ENCODE results near the gene CHMP2A.

CHMP2A gene

GRCh38 chr19:58538257-58539168 is 16.4 kb downstream of the CHMP2A start:
- no peak for DNase-seq (ENCODE audit: low read depth)

GRCh38 chr19:58536852-58537798 is 17.8 kb downstream of the CHMP2A start:
- no peak for DNase-seq (ENCODE audit: low read depth)

- no peak for DNase-seq (ENCODE audit: low read depth)
These were observed 19.0 kb downstream of the CHMP2A start for GRCh38 chr19:58535857-58536256.

- DNase-seq (ENCODE audit: low read depth): no peak
These were observed 23.7 kb downstream of the CHMP2A start for GRCh38 chr19:58531034-58531840.

- DNase-seq (ENCODE audit: low read depth): no peak
These were observed 25.5 kb downstream of the CHMP2A start for GRCh38 chr19:58529405-58529804.

GRCh38 chr19:58522709-58523108 is 32.2 kb downstream of the CHMP2A start:
- no peak for DNase-seq (ENCODE audit: low read depth)

- DNase-seq (ENCODE audit: low read depth): no peak
These were observed 33.3 kb downstream of the CHMP2A start for GRCh38 chr19:58521651-58522050.

GRCh38 chr19:58520257-58520599 is 34.7 kb downstream of the CHMP2A start:
- no peak for DNase-seq (ENCODE audit: low read depth)

- peak; percentile 86 for DNase-seq (ENCODE audit: low read depth)
These were observed 35.3 kb downstream of the CHMP2A start, which contains the start of gene ZBTB45 for GRCh38 chr19:58519355-58520256. ZBTB45 (minus strand) TSS chr19:58519810; CDS start chr19:58517673, 2,137 bp downstream.

GRCh38 chr19:58519087-58519354 is 35.9 kb downstream of the CHMP2A start:
- DNase-seq (ENCODE audit: low read depth): no peak

- no peak for DNase-seq (ENCODE audit: low read depth)
These were observed 36.4 kb downstream of the CHMP2A start for GRCh38 chr19:58518256-58519086.

- no peak for DNase-seq (ENCODE audit: low read depth)
These were observed 37.7 kb downstream of the CHMP2A start for GRCh38 chr19:58516964-58517833.

GRCh38 chr19:58516246-58516836 is 38.6 kb downstream of the CHMP2A start:
- DNase-seq (ENCODE audit: low read depth): no peak

GRCh38 chr19:58515259-58515658 is 39.6 kb downstream of the CHMP2A start:
- DNase-seq (ENCODE audit: low read depth): no peak

GRCh38 chr19:58514564-58515022 is 40.3 kb downstream of the CHMP2A start:
- no peak for DNase-seq (ENCODE audit: low read depth)

GRCh38 chr19:58513694-58514563 is 41.0 kb downstream of the CHMP2A start:
- peak; percentile 95 for DNase-seq (ENCODE audit: low read depth)

- no peak for DNase-seq (ENCODE audit: low read depth)
These were observed 41.7 kb downstream of the CHMP2A start for GRCh38 chr19:58513213-58513693.

All from stimulated activated CD8-positive, alpha-beta memory T cell treated with anti-CD3 and anti-CD28 coated beads, Interleukin-15, amount 100 ng/mL, for 24 hours (primary cell).